Cardiac ventricle fibroblast (primary cell): Measurements from ENCODE around the gene CGB7. TPM values are rescaled to one million over a fixed set of nuclear protein-coding genes. Genes with fewer than 3 reads are reported as not detected.

Source experiments
- total RNA-seq: library from RNA; depleted of rRNA; stranded (reverse); fragments of >200 nt; gene quantifications from 2 replicates; pipeline ENCODE4 v1.2.3, GENCODE V29; 2015

The CGB7 gene
- total RNA-seq: not detected in 2 replicates

DNA sequence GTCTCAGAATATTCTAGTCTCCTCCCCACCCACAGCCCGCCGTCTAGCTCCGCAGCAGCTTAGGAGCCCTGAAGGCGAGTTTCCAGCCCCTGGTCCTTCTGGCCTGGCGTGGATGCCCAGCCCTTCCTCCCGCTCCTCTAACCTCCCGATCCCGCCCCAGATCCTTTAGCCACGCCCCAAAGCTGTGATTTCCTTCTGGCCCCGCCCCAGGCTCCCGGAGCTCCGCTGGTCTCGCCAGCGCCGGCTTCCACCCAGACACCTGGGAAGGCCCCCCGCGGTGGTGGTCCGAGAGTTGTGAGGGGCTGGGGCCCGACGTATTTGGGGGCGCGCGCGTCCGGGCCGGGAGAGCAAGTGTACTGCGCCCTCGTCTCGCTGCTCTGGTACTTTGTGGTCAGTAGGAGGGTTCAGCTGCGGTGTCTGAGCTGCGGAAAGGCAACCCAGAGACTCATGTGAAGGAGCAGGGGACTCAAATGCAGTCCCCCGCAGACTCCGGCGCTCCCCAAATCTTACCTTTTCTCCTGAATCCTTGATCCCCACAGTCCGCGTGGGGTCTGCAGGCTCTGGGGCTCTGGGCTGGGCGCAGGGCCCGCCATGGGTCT lies at the start of gene CGB7:
TSS of gene CGB7 (minus strand) at position 114 of the 599 bp plus-strand sequence. CDS start 2,374 bp downstream, outside the sequence.

DNA sequence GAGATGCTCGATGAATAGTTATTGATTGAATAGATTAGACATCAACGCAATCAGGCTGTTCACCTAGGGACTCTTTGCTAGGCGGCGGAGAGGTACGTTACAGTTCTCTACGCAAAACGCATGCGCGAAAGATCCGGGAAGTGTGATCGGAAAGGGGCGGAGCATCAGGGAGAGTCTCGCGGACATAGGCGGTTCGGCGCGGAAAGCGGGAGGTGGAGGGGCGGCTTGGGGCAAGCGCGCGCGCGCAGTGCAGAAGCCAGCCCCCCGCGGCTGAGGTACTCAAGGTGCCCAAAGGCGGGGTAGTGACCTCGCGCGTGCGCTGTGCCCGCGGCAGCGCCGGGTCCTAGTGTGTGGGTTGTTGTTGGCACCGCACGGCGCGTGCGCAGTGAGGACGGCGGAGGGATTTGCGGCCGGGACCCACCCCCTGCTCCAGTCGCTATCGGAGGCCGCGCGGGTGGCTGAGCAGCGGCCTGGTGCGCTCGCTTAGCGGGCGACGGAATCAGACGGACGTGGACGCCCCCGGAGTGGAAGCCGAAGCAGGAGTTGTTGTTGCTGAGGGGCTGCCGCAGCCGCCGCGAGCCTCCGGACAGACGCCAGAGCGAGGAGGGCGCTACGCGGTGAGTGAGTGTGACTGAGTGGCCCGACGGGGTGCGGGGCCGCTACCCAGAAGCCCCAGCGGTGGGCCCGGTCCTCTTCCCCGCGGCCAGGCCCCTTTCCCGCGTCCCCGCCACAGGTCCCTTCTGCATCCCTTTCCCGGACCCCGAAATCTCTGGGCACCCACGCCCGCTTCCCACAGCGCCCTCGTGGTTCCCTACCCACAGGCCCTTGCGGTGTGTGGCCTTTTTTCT lies 27.7 kb upstream of the CGB7 start, which contains the start of gene SNRNP70:
TSS of gene SNRNP70 (plus strand) at position 432 of the 848 bp plus-strand sequence. CDS start 964 bp downstream, outside the sequence.

DNA sequence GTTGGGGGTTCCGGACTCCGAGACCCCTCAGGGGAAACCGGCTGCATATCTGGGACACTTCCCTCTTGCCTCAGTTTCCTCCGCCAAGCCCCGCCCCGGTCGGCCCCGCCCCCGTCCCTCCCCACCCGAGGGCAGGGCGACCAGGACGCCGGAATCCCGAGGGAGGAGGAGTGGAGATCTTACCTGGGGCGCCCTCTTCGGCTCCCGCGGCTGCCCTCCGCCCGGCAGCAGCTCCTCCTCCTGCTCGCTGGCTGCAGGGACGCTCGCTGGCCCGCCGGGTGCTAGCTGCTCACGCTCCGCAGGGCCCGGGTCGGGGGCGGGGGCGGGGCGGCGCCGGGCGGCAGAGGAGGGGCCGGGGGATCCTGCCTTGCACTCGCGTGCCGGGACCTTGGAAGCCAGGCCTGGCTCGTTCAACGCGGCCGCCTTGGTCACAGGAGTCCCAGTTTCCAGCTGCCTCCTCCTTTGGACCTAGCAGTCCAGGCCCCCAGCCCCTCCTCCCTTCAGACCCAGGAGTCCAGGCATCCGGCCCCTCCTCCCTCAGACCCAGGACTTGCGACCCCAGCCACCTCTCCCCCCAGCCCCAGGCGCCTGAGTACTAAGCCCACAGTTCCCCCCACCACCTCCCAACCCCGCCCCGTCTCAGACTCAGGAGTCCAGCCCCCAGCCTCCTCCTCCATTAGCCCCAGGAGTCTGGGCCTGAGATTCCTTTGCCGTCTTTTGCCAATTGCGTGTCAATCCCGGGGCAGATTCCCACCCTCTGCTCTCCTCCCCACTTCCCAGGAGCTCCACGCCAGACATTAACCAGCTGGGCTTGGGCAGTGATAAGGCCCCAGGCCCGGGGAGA lies 7.4 kb upstream of the CGB7 start, which contains the start of gene NTF4:
TSS of gene NTF4 (minus strand) at position 51 of the 844 bp plus-strand sequence. CDS start 2,821 bp downstream, outside the sequence.

DNA sequence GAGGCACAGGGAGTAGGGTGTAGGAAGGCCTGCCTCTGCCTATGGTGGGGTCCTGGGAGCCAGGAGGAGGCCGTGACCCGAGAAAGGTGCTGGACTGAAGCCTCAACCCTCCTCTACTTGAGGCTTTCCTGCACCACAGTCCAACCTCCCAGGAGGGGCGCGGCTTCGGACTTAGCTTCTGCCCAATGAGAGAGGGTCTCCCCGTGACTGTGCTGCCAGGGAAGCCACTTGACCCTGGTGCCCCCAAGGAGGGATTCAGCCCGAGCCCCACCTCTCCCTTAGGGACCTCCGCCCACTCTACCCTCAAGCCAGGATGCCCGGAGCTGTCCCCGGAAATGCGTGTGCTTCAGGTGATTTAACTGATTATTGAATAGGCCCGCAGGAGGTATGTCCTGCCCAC lies 8.5 kb downstream of the CGB7 start, which contains the start of gene CGB8:
TSS of gene CGB8 (minus strand) at position 101 of the 400 bp plus-strand sequence. CDS start 372 bp downstream, outside the sequence.

DNA sequence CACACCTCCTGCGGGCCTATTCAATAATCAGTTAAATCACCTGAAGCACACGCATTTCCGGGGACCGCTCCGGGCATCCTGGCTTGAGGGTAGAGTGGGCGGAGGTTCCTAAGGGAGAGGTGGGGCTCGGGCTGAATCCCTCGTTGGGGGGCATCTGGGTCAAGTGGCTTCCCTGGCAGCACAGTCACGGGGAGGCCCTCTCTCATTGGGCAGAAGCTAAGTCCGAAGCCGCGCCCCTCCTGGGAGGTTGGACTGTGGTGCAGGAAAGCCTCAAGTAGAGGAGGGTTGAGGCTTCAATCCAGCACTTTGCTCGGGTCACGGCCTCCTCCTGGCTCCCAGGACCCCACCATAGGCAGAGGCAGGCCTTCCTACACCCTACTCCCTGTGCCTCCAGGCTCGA lies 14.0 kb downstream of the CGB7 start, which contains the start of gene CGB5:
TSS of gene CGB5 (plus strand) at position 301 of the 400 bp plus-strand sequence. CDS start 362 bp downstream, outside the sequence.

DNA sequence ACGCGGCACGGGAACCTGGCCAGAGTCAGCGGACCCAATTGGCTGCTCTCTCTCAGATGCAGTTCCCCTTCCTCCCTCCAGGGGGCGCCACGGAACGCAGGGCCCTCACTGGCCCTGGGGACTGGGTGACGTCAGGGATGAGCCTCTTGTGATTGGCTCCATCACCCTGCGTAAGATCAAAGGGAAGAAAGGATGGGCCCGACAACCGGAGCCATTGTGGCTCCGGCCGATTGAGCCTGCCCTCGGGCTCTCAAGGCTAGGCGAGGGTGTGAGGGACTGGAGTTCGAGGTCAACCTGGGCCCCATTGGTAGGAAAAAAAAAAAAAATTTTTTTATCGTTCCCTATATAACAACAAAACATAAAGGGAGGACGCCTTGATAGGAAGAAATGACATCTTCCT lies 20.7 kb downstream of the CGB7 start, which contains the start of gene CGB1:
TSS of gene CGB1 (minus strand) at position 81 of the 400 bp plus-strand sequence. CDS start 184 bp downstream, outside the sequence.

DNA sequence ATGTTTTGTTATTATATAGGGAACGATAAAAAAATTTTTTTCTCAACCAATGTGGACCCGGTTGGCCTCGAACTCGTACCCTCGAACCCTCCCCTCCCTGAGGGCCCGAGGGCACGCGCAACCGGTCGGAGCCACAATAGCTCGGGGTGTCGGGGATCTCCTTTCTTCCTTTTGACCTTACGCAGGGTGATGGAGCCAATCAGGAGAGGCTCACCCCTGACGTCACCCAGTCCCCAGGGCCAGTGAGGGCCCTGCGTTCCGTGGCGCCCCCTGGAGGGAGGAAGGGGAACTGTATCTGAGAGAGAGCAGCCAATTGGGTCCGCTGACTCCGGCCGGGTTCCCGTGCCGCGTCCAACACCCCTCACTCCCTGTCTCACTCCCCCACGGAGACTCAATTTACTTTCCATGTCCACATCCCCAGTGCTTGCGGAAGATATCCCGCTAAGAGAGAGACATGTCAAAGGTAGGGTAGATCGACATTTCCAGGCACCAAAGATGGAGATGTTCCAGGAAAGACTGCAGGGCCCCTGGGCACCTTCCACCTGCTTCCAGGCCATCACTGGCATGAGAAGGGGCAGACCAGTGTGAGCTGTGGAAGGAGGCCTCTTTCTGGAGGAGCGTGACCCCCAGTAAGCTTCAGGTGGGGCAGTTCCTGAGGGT lies 25.8 kb downstream of the CGB7 start, which contains the start of gene CGB2:
TSS of gene CGB2 (plus strand) at position 249 of the 660 bp plus-strand sequence. CDS start at position 455, 206 bp downstream.

DNA sequence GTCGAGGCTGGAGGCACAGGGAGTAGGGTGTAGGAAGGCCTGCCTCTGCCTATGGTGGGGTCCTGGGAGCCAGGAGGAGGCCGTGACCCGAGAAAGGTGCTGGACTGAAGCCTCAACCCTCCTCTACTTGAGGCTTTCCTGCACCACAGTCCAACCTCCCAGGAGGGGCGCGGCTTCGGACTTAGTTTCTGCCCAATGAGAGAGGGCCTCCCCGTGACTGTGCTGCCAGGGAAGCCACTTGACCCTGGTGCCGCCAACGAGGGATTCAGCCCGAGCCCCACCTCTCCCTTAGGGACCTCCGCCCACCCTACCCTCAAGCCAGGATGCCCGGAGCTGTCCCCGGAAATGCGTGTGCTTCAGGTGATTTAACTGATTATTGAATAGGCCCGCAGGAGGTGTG lies 33.3 kb downstream of the CGB7 start, which contains the start of gene CGB3:
TSS of gene CGB3 (minus strand) at position 101 of the 400 bp plus-strand sequence. CDS start 362 bp downstream, outside the sequence.

DNA sequence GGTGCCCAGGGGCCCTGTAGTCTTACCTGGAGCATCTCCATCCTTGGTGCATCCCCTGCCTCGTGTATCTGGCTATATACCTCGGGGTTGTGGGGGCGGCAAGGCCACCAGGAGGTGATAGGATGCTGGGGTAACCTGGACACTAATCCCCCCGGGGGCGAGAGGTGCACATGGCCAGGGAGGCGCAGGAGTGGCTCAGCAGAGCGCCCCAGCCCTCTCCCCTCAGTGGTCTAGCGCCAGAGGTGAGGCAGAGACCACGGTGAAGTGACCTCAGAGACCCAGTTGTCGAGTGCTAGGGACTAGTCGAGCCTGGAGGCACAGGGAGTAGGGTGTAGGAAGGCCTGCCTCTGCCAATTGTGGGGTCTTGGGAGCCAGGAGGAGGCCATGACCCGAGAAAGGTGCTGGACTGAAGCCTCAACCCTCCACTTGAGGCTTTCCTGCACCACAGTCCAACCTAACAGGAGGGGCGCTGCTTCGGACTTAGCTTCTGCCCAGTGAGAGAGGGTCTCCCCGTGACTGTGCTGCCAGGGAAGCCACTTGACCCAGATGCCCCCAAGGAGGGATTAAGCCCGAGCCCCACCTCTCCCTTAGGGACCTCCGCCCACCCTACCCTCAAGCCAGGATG lies 40.4 kb downstream of the CGB7 start, which contains the start of gene LHB:
TSS of gene LHB (minus strand) at position 51 of the 625 bp plus-strand sequence. CDS start at position 41, 10 bp downstream.

Other genes with a start within 250 kb of the CGB7 start
- 25.1 and 30.3 TPM in 2 replicates for gene BCAT2, start 246.7 kb downstream of the CGB7 start, total RNA-seq
- 3.0 TPM in 1 of 2 replicates, not detected in the other for gene HSD17B14, start 221.3 kb downstream of the CGB7 start, total RNA-seq
- 47.2 and 48.1 TPM in 2 replicates for gene PLEKHA4, start 189.1 kb downstream of the CGB7 start, total RNA-seq
- gene PPP1R15A, start 185.3 kb downstream of the CGB7 start, total RNA-seq: 28.2 and 33.1 TPM in 2 replicates
- not detected in 2 replicates for gene TULP2, start 159.0 kb downstream of the CGB7 start, total RNA-seq
- 544 and 558 TPM in 2 replicates for gene NUCB1, start 157.4 kb downstream of the CGB7 start, total RNA-seq
- gene DHDH, start 124.0 kb downstream of the CGB7 start, total RNA-seq: not detected in 2 replicates
- 78.0 and 87.6 TPM in 2 replicates for gene BAX, start 102.9 kb downstream of the CGB7 start, total RNA-seq
- 7,879 and 9,183 TPM in 2 replicates for gene FTL, start 92.4 kb downstream of the CGB7 start, total RNA-seq
- gene GYS1, start 64.4 kb downstream of the CGB7 start, total RNA-seq: 67.8 and 76.5 TPM in 2 replicates
- gene RUVBL2, start 63.9 kb downstream of the CGB7 start, total RNA-seq: 90.5 and 99.1 TPM in 2 replicates
- not detected in 2 replicates for gene LHB, start 40.7 kb downstream of the CGB7 start, total RNA-seq
- not detected in 2 replicates for gene CGB3, start 33.4 kb downstream of the CGB7 start, total RNA-seq
- gene CGB2, start 25.9 kb downstream of the CGB7 start, total RNA-seq: not detected in 2 replicates
- not detected in 2 replicates for gene CGB1, start 20.9 kb downstream of the CGB7 start, total RNA-seq
- not detected in 2 replicates for gene CGB5, start 13.9 kb downstream of the CGB7 start, total RNA-seq
- not detected in 2 replicates for gene CGB8, start 8.6 kb downstream of the CGB7 start, total RNA-seq
- not detected in 2 replicates for gene NTF4, start 7.1 kb upstream of the CGB7 start, total RNA-seq
- gene KCNA7, start 14.9 kb upstream of the CGB7 start, total RNA-seq: not detected in 2 replicates
- 107 and 131 TPM in 2 replicates for gene SNRNP70, start 27.7 kb upstream of the CGB7 start, total RNA-seq
- 5.1 and 7.6 TPM in 2 replicates for gene LIN7B, start 56.6 kb upstream of the CGB7 start, total RNA-seq
- gene C19orf73, start 61.4 kb upstream of the CGB7 start, total RNA-seq: 0.25 and 2.7 TPM in 2 replicates
- gene PPFIA3, start 61.8 kb upstream of the CGB7 start, total RNA-seq: 1.9 and 3.9 TPM in 2 replicates
- not detected in 2 replicates for gene HRC, start 97.6 kb upstream of the CGB7 start, total RNA-seq
- gene TRPM4, start 100.0 kb upstream of the CGB7 start, total RNA-seq: 11.8 and 14.5 TPM in 2 replicates